Hematopoietic multipotent progenitor cell treated with erythropoietin and hydrocortisone succinate and interleukin-3 and kit ligand, for 15 days (in vitro differentiated cells): ENCODE results near the gene ETNPPL.

Source experiments
- DNase-seq: peaks from one replicate; pipeline ENCODE4 v3.0.0-alpha.2; 2015; ENCODE audit warnings: low spot score

Gene ETNPPL

GRCh38 chr4:108695062-108695461 lies 67.8 kb downstream of the ETNPPL start:
- no peak for DNase-seq

GRCh38 chr4:108694423-108694822 lies 68.4 kb downstream of the ETNPPL start:
- no peak for DNase-seq

DNA sequence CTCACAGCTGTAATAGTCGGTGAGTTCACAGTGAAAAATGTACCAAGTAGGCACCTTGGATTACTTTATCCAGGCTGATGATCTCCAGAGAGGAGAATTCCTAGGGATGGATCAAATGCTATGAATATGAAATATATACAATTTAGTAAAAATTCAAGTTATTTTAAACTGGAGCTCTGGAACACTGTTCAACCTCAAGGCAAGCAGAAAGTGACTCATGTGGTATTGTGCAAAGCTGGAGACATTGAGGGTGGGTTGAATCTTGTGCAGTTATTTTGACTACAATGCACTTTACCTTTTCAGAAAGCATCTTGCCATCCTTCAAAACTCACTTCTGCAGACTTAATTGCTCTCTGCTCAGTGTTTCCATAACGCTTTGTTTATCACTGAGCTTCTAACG lies 69.0 kb downstream of the ETNPPL start:
- DNase-seq = no peak

- DNase-seq = no peak
These were observed 69.6 kb downstream of the ETNPPL start for GRCh38 chr4:108693211-108693610.
